HG02885 (cell line): ENCODE results near the gene VPS37D.
"Not testable (repeated sequence)": the region's sequence is repeated elsewhere in the genome, so short reads cannot be mapped to it uniquely, and the experiment has no call there.

Source experiments
- ATAC-seq: cut with Tn5 transposase; IDR thresholded peaks from one replicate; pipeline ENCODE4 v1.9.1; 2021; ENCODE audit warnings: mild to moderate bottlenecking; ENCODE audit not compliant: unreplicated experiment, poor library complexity

The VPS37D gene

GRCh38 chr7:73645643-73646174 lies 21.9 kb upstream of the VPS37D start:
- no peak for ATAC-seq

- no peak for ATAC-seq
Measured at GRCh38 chr7:73646785-73647724, 20.6 kb upstream of the VPS37D start.

GRCh38 chr7:73647725-73648592 lies 19.7 kb upstream of the VPS37D start:
- ATAC-seq, result no peak

- ATAC-seq, result no peak
Measured at GRCh38 chr7:73648593-73649332, 18.9 kb upstream of the VPS37D start.

GRCh38 chr7:73649576-73649975 lies 18.1 kb upstream of the VPS37D start:
- no peak for ATAC-seq

- ATAC-seq, result no peak
Measured at GRCh38 chr7:73650524-73650923, 17.1 kb upstream of the VPS37D start.

GRCh38 chr7:73652541-73652949 lies 15.1 kb upstream of the VPS37D start:
- no peak for ATAC-seq

GRCh38 chr7:73655309-73655708 lies 12.3 kb upstream of the VPS37D start:
- ATAC-seq, result not testable (repeated sequence)

- no peak for ATAC-seq
Measured at GRCh38 chr7:73659983-73660382, 7.6 kb upstream of the VPS37D start.

GRCh38 chr7:73660594-73660993 lies 7.0 kb upstream of the VPS37D start:
- ATAC-seq, result not testable (repeated sequence)

- no peak for ATAC-seq
Measured at GRCh38 chr7:73663033-73663432, 4.6 kb upstream of the VPS37D start.

- ATAC-seq, result no peak
Measured at GRCh38 chr7:73668103-73668885, 663 bp downstream of the VPS37D start.

GRCh38 chr7:73668886-73669230 lies 1.2 kb downstream of the VPS37D start:
- ATAC-seq, result no peak

GRCh38 chr7:73669288-73669701 lies 1.7 kb downstream of the VPS37D start:
- no peak for ATAC-seq

GRCh38 chr7:73669858-73670385 lies 2.3 kb downstream of the VPS37D start:
- ATAC-seq, result no peak

GRCh38 chr7:73671322-73671661 lies 3.7 kb downstream of the VPS37D start:
- no peak for ATAC-seq

GRCh38 chr7:73671857-73672445 lies 4.3 kb downstream of the VPS37D start:
- no peak for ATAC-seq

- ATAC-seq, result no peak
Measured at GRCh38 chr7:73674468-73675124, 7.0 kb downstream of the VPS37D start.
